Endothelial cell (in vitro differentiated cells): ENCODE results near the gene GLP1R. TPM values are rescaled to one million over a fixed set of nuclear protein-coding genes. Genes with fewer than 3 reads are reported as not detected.

Experiments
- DNase-seq: peaks from one replicate; pipeline ENCODE4 v3.0.0; 2021; ENCODE audit warnings: low spot score
- H3K27ac Mint-ChIP-seq: one replicate; pipeline ENCODE4 v1.8.0; 2021; ENCODE audit warnings: mixed read lengths, inconsistent platforms; ENCODE audit not compliant: unreplicated experiment
- H3K27me3 Mint-ChIP-seq: one replicate; pipeline ENCODE4 v1.8.0; 2021; ENCODE audit warnings: mild to moderate bottlenecking, moderate library complexity, mixed read lengths, inconsistent platforms; ENCODE audit not compliant: unreplicated experiment
- H3K36me3 Mint-ChIP-seq: one replicate; pipeline ENCODE4 v1.8.0; 2021; ENCODE audit warnings: mild to moderate bottlenecking, low read depth, mixed read lengths, inconsistent platforms; ENCODE audit not compliant: unreplicated experiment
- H3K4me1 Mint-ChIP-seq: one replicate; pipeline ENCODE4 v1.8.0; 2021; ENCODE audit warnings: mild to moderate bottlenecking, mixed read lengths, inconsistent platforms; ENCODE audit not compliant: unreplicated experiment
- H3K4me3 Mint-ChIP-seq: one replicate; pipeline ENCODE4 v1.8.0; 2021; ENCODE audit warnings: mild to moderate bottlenecking, mixed read lengths, inconsistent platforms; ENCODE audit not compliant: unreplicated experiment
- H3K9me3 Mint-ChIP-seq: one replicate; pipeline ENCODE4 v1.8.0; 2021; ENCODE audit warnings: mixed read lengths, inconsistent platforms; ENCODE audit not compliant: unreplicated experiment
- total RNA-seq: library from RNA; stranded (reverse); fragmentation: NEBNext Ultra II Directional; extraction: Animal tissue kit (Norgen Biotek cat#: 25700); gene quantifications from one replicate; pipeline ENCODE4 v1.2.1, GENCODE V29; 2021; ENCODE audit not compliant: unreplicated experiment
- TF ChIP-seq, protein P1 (sequence below): fragments of 200-600 bp; sonication (generic); IDR thresholded peaks from one replicate; pipeline ENCODE4 v1.5.0; 2021; ENCODE audit warnings: antibody characterized with exemption; ENCODE audit not compliant: unreplicated experiment

Gene GLP1R
- total RNA-seq, 1 donor from 2014 or later: 42.5 TPM

- Mint-ChIP-seq H3K4me1 (peaks cover 5% of the 10 kb centered on the region), H3K27me3 (peaks cover 11% of the 10 kb centered on the region), H3K9me3 (no peaks in the 10 kb centered on the region), H3K36me3 (peaks cover 32% of the 10 kb centered on the region), H3K4me3 (peak overlapping the region; percentile 59), H3K27ac (no peak overlapping the region)
- TF ChIP-seq, protein P1, sequence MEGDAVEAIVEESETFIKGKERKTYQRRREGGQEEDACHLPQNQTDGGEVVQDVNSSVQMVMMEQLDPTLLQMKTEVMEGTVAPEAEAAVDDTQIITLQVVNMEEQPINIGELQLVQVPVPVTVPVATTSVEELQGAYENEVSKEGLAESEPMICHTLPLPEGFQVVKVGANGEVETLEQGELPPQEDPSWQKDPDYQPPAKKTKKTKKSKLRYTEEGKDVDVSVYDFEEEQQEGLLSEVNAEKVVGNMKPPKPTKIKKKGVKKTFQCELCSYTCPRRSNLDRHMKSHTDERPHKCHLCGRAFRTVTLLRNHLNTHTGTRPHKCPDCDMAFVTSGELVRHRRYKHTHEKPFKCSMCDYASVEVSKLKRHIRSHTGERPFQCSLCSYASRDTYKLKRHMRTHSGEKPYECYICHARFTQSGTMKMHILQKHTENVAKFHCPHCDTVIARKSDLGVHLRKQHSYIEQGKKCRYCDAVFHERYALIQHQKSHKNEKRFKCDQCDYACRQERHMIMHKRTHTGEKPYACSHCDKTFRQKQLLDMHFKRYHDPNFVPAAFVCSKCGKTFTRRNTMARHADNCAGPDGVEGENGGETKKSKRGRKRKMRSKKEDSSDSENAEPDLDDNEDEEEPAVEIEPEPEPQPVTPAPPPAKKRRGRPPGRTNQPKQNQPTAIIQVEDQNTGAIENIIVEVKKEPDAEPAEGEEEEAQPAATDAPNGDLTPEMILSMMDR: no peak
- no peak for DNase-seq
These were observed 10.0 kb downstream of the GLP1R start for GRCh38 chr6:39058471-39059147.

DNA sequence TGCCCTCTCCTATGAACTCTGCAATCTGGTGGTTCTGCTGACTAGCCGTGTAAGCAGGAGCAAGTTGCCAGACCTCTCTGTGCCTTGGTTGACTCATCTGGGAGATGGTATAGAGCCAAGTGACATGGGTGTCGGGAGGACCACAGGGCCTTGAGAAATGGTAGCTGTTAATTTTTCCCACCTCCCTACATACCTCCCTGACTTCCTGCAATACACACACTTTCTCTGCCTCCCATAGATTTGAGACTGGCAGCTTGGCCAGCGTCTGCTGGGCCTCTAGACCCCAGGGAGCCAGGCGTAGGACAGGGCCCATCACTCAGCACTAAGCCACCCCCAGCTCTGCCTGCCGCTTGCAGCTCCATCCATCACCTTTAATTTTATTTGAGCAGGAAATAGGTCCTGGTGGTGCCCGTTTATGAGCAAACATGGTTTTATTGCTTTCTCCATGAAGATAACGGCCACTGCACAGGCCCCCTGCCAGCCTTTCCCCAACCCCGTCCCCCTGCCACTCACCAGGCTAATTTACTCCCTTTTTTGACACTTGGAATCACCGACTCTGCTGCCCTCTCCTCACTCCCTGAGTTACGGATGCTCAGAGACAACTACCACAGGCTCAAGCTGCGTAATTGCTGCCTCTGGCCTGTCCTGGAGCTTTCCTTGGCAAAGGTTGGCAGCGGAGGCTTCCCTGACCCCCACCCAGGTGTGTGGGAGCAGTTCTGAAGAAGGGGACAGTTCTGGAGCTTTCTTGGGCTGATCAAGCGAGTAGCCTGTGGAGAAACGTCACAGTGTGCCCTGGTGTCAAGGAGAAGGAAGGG lies 11.1 kb downstream of the GLP1R start:
- peaks cover 34% of the 10 kb centered on the region for H3K36me3 Mint-ChIP-seq
- H3K4me1 Mint-ChIP-seq: no peaks in the 10 kb centered on the region
- TF ChIP-seq, protein P1: no peak
- peak overlapping the region; percentile 39 for H3K4me3 Mint-ChIP-seq
- H3K27ac Mint-ChIP-seq: no peak overlapping the region
- H3K9me3 Mint-ChIP-seq: no peaks in the 10 kb centered on the region
- DNase-seq: no peak
- peaks cover 13% of the 10 kb centered on the region for H3K27me3 Mint-ChIP-seq

- no peak overlapping the region for H3K4me3 Mint-ChIP-seq
- DNase-seq: no peak
- H3K27me3 Mint-ChIP-seq: peaks cover 16% of the 10 kb centered on the region
- TF ChIP-seq, protein P1: no peak
- H3K27ac Mint-ChIP-seq: no peak overlapping the region
- H3K36me3 Mint-ChIP-seq: peaks cover 40% of the 10 kb centered on the region
- H3K4me1 Mint-ChIP-seq: no peaks in the 10 kb centered on the region
- H3K9me3 Mint-ChIP-seq: no peaks in the 10 kb centered on the region
These were observed 12.0 kb downstream of the GLP1R start for GRCh38 chr6:39060467-39061160.

- no peak overlapping the region for H3K27ac Mint-ChIP-seq
- peaks cover 18% of the 10 kb centered on the region for H3K27me3 Mint-ChIP-seq
- H3K4me3 Mint-ChIP-seq: no peak overlapping the region
- H3K36me3 Mint-ChIP-seq: peaks cover 39% of the 10 kb centered on the region
- no peaks in the 10 kb centered on the region for H3K4me1 Mint-ChIP-seq
- no peak for DNase-seq
- TF ChIP-seq, protein P1: no peak
- no peaks in the 10 kb centered on the region for H3K9me3 Mint-ChIP-seq
These were observed 12.6 kb downstream of the GLP1R start for GRCh38 chr6:39061182-39061581.
